CD14-positive monocyte (primary cell): ENCODE data around the gene ERFE. TPM values are rescaled to one million over a fixed set of nuclear protein-coding genes. Genes with fewer than 3 reads are reported as not detected.

Experiments
- DNase-seq, 3 donors: peaks; one replicate each; pipeline ENCODE4 v3.0.0-alpha.2; 2011 to 2022
- H2AFZ ChIP-seq: 2 replicates; pipeline ENCODE4 v1.6.0; 2012; ENCODE audit warnings: mild to moderate bottlenecking, low read depth, low read length, inconsistent platforms; ENCODE audit not compliant: insufficient read depth, poor library complexity, severe bottlenecking
- H3K27ac ChIP-seq, 2 donors: 1 replicate in 1 of 2; 2 replicates in 1 of 2; pipeline ENCODE4 v1.5.1; 2012 to 2013; ENCODE audit warnings: low read length in 2 of 2, control low read depth in 1 of 2, inconsistent platforms in 1 of 2, low read depth in 1 of 2, mild to moderate bottlenecking in 1 of 2
- H3K27me3 ChIP-seq, 2 donors: one replicate each; pipeline versions ENCODE4 v1.6.0 to v1.6.1; 2011 to 2013; ENCODE audit warnings: low read length in 2 of 2; ENCODE audit not compliant: control insufficient read depth in 2 of 2, insufficient read depth in 2 of 2
- H3K36me3 ChIP-seq, 2 donors: replicated peaks in 1 of 2; 1 replicate in 1 of 2; 2 replicates in 1 of 2; pipeline versions ENCODE4 v1.5.1 to v1.6.1; 2012 to 2013; ENCODE audit warnings: low read length in 2 of 2, control low read depth in 1 of 2, inconsistent platforms in 1 of 2, mild to moderate bottlenecking in 1 of 2; ENCODE audit not compliant: insufficient read depth in 2 of 2, control insufficient read depth in 1 of 2
- H3K4me1 ChIP-seq, 2 donors: 1 replicate in 1 of 2; 2 replicates in 1 of 2; pipeline versions ENCODE4 v1.5.1 to v1.6.1; 2012 to 2013; ENCODE audit warnings: low read length in 2 of 2, control low read depth in 1 of 2, inconsistent platforms in 1 of 2, mild to moderate bottlenecking in 1 of 2, moderate library complexity in 1 of 2; ENCODE audit not compliant: insufficient read depth in 2 of 2, control insufficient read depth in 1 of 2
- H3K4me2 ChIP-seq: replicated peaks from 2 replicates; pipeline ENCODE3; 2012; ENCODE audit warnings: low read length, moderate library complexity, mild to moderate bottlenecking; ENCODE audit not compliant: poor library complexity, severe bottlenecking; ENCODE audit errors: extremely low read depth
- H3K4me3 ChIP-seq, 3 experiments: fragments of 200-600 bp in 1 of 3; sonication (generic) in 1 of 3; replicated peaks in 1 of 3; 1 replicate in 2 of 3; 2 replicates in 1 of 3; pipeline ENCODE4 v1.5.1; 2011 to 2013; ENCODE audit warnings: low read length in 3 of 3, mild to moderate bottlenecking in 3 of 3, control low read depth in 2 of 3, low read depth in 2 of 3, inconsistent platforms in 1 of 3, moderate library complexity in 1 of 3
- H3K79me2 ChIP-seq: 2 replicates; pipeline ENCODE4 v1.6.0; 2012; ENCODE audit warnings: mild to moderate bottlenecking, control low read depth, inconsistent platforms, low read length, moderate library complexity; ENCODE audit not compliant: insufficient read depth
- H3K9ac ChIP-seq: 2 replicates; pipeline ENCODE4 v1.6.0; 2017; ENCODE audit warnings: low read length, mild to moderate bottlenecking; ENCODE audit not compliant: insufficient read depth, poor library complexity, severe bottlenecking
- H3K9me3 ChIP-seq, 2 donors: replicated peaks in 1 of 2; 1 replicate in 1 of 2; 2 replicates in 1 of 2; pipeline versions ENCODE4 v1.5.1 to v1.6.1; 2012 to 2013; ENCODE audit warnings: low read length in 2 of 2, control low read depth in 1 of 2; ENCODE audit not compliant: control insufficient read depth in 1 of 2, insufficient read depth in 1 of 2
- H4K20me1 ChIP-seq: 2 replicates; pipeline ENCODE4 v1.6.0; 2012; ENCODE audit warnings: mild to moderate bottlenecking, low read length, control low read depth, moderate library complexity; ENCODE audit not compliant: insufficient read depth
- H3K27ac Mint-ChIP-seq, 7 donors: one replicate each; pipeline ENCODE4 v1.8.0; 2020; ENCODE audit warnings: mild to moderate bottlenecking in 7 of 7, mixed read lengths in 7 of 7, moderate library complexity in 6 of 7, inconsistent platforms in 2 of 7
- H3K27me3 Mint-ChIP-seq, 3 donors: one replicate each; pipeline ENCODE4 v1.8.0; 2021 to 2022; ENCODE audit warnings: low read depth in 3 of 3, mild to moderate bottlenecking in 3 of 3, mixed read lengths in 3 of 3, moderate library complexity in 3 of 3, inconsistent platforms in 1 of 3
- H3K36me3 Mint-ChIP-seq, 2 donors: one replicate each; pipeline ENCODE4 v1.8.0; 2020; ENCODE audit warnings: mixed read lengths in 2 of 2, inconsistent platforms in 1 of 2, mild to moderate bottlenecking in 1 of 2
- H3K4me1 Mint-ChIP-seq: one replicate; pipeline ENCODE4 v1.8.0; 2020; ENCODE audit warnings: mild to moderate bottlenecking, mixed read lengths
- H3K4me3 Mint-ChIP-seq, 2 donors: one replicate each; pipeline ENCODE4 v1.8.0; 2020; ENCODE audit warnings: mild to moderate bottlenecking in 2 of 2, mixed read lengths in 2 of 2, moderate library complexity in 1 of 2
- H3K9me3 Mint-ChIP-seq, 7 donors: one replicate each; pipeline ENCODE4 v1.8.0; 2020 to 2022; ENCODE audit warnings: mixed read lengths in 7 of 7, mild to moderate bottlenecking in 6 of 7, moderate library complexity in 6 of 7, inconsistent platforms in 2 of 7
- CTCF ChIP-seq: fragments of 200-600 bp; IDR thresholded peaks from one replicate; pipeline ENCODE4 v1.8.0; 2022; ENCODE audit warnings: antibody characterized with exemption, mild to moderate bottlenecking
- WGBS: methylation state at CpG from one replicate; pipeline ENCODE4 v1.1.5; 2013; ENCODE audit warnings: missing lambda C conversion rate; ENCODE audit not compliant: insufficient coverage; 5-methylcytosine and 5-hydroxymethylcytosine counted together
- intact Hi-C, 2 donors: fragments of 100-400 bp; cut with micrococcal nuclease; formaldehyde crosslinking; loops; one replicate each; pipeline versions ENCODE4 v1.15.0 to v1.15.1; 2023
- polyA plus RNA-seq, 3 donors: library from polyadenylated mRNA; depleted of rRNA in 1 of 3; unstranded in 2 of 3; stranded (reverse) in 1 of 3; fragments of 300-500 nt in 2 of 3; fragments of >200 nt in 1 of 3; fragmentation: Illumina TruSeq in 2 of 3; gene quantifications; 1 replicate in 2 of 3; 2 replicates in 1 of 3; pipeline ENCODE4 v1.2.3, GENCODE V29; 2012 to 2021

Gene ERFE
- polyA plus RNA-seq, 3 donors: not detected

GRCh38 chr2:238125127-238125885, 33.5 kb upstream of the ERFE start:
- TF ChIP-seq CTCF: no peak
- no peaks in the 10 kb centered on the region for H3K9me3 ChIP-seq
- no peaks in the 10 kb centered on the region for H3K27me3 ChIP-seq
- Mint-ChIP-seq H3K4me3 (no peak overlapping the region), H3K4me1 (no peaks in the 10 kb centered on the region), H3K27me3 (peaks cover 0 to 4% (median 1%) of the 10 kb centered on the region in 3 donors), H3K27ac (no peak overlapping the region), H3K36me3 (no peaks in the 10 kb centered on the region), H3K9me3 (peaks cover 0 to 3% (median 0%) of the 10 kb centered on the region in 7 donors)
- 96% methylated on average over 13 of the region's 20 CpGs for WGBS
- no peak overlapping the region for H3K9ac ChIP-seq
- H3K27ac ChIP-seq: no peak overlapping the region
- intact Hi-C loops: no loop called here
- no peak overlapping the region for H3K4me3 ChIP-seq
- H3K4me1 ChIP-seq: peaks cover 0 to 3% of the 10 kb centered on the region in 2 donors
- H3K79me2 ChIP-seq: no peaks in the 10 kb centered on the region
- no peaks in the 10 kb centered on the region for H3K36me3 ChIP-seq
- H3K4me2 ChIP-seq: no peak overlapping the region
- DNase-seq: no peak
- H4K20me1 ChIP-seq: no peaks in the 10 kb centered on the region
- no peak overlapping the region for H2AFZ ChIP-seq

- Histone ChIP-seq H3K27ac (no peak overlapping the region), H3K36me3 (no peaks in the 10 kb centered on the region), H3K4me2 (no peak overlapping the region), H3K4me3 (no peak overlapping the region), H3K4me1 (peaks cover 0 to 3% of the 10 kb centered on the region in 2 donors), H4K20me1 (no peaks in the 10 kb centered on the region), H3K79me2 (no peaks in the 10 kb centered on the region), H3K9ac (no peak overlapping the region), H2AFZ (no peak overlapping the region), H3K27me3 (no peaks in the 10 kb centered on the region), H3K9me3 (no peaks in the 10 kb centered on the region)
- H3K27ac Mint-ChIP-seq: no peak overlapping the region
- no peaks in the 10 kb centered on the region for H3K9me3 Mint-ChIP-seq
- WGBS: 96% methylated on average over 2 of the region's 2 CpGs
- no peak overlapping the region for H3K4me3 Mint-ChIP-seq
- no peaks in the 10 kb centered on the region for H3K4me1 Mint-ChIP-seq
- TF ChIP-seq CTCF: no peak
- no peak for DNase-seq
- no peaks in the 10 kb centered on the region for H3K36me3 Mint-ChIP-seq
- intact Hi-C loops: no loop called here
- peaks cover 0 to 2% (median 1%) of the 10 kb centered on the region in 3 donors for H3K27me3 Mint-ChIP-seq
Measured at GRCh38 chr2:238126338-238126737, 32.4 kb upstream of the ERFE start.
